Measurements from ENCODE around the gene NT5DC4. TPM values are rescaled to one million over a fixed set of nuclear protein-coding genes. Genes with fewer than 3 reads are reported as not detected.

Gene NT5DC4
- total RNA-seq = not detected

DNA sequence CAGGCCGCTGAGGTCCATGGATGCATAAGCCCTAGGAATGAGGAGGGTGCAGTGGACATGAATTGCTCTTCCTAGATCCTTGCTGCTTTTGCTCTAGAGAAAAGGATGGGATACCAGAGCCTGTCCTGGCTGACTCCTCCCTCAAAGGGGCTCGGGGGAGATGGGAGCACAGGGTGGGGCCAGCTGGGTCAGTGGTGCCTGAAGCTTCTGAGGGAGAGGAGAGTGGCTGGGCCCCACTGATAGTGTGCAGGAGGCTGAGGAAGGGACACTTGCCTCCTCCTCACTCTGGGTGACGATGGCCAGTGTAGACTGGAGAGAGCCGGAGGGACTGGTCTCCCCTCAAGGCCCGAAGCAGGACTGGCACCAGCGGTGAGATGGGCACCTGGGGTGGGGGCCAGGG lies at the start of gene NT5DC4:
TSS of gene NT5DC4 (plus strand) at position 236 of the 400 bp plus-strand sequence. CDS start at position 296, 60 bp downstream.
- H3K36me3 ChIP-seq = no peaks in the 10 kb centered on the region
- no peaks in the 10 kb centered on the region for H3K4me1 ChIP-seq
- no peak within 1 kb of the TSS for H3K4me3 ChIP-seq
- no peaks in the 10 kb centered on the region for H3K27me3 ChIP-seq
- 90% methylated on average over 6 of the region's 6 CpGs for whole genome bisulfite sequencing
- no peak for DNase-seq (ENCODE audit: extremely low spot score)
- TF ChIP-seq POLR2A (IDR thresholded peaks at IDR 0.05; ENCODE audit: low read depth) (no peak), EP300 (IDR thresholded peaks at IDR 0.05) (no peak), POLR2AphosphoS5 (IDR thresholded peaks at IDR 0.05) (no peak)
- TF ChIP-seq, protein P1, sequence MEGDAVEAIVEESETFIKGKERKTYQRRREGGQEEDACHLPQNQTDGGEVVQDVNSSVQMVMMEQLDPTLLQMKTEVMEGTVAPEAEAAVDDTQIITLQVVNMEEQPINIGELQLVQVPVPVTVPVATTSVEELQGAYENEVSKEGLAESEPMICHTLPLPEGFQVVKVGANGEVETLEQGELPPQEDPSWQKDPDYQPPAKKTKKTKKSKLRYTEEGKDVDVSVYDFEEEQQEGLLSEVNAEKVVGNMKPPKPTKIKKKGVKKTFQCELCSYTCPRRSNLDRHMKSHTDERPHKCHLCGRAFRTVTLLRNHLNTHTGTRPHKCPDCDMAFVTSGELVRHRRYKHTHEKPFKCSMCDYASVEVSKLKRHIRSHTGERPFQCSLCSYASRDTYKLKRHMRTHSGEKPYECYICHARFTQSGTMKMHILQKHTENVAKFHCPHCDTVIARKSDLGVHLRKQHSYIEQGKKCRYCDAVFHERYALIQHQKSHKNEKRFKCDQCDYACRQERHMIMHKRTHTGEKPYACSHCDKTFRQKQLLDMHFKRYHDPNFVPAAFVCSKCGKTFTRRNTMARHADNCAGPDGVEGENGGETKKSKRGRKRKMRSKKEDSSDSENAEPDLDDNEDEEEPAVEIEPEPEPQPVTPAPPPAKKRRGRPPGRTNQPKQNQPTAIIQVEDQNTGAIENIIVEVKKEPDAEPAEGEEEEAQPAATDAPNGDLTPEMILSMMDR (IDR thresholded peaks at IDR 0.05) = no peak
- H3K9me3 ChIP-seq = no peaks in the 10 kb centered on the region
- no peak within 1 kb of the TSS for H3K27ac ChIP-seq (replicated peaks in 1 of 4)
- intact Hi-C loops (cut with DNase I) = no loop called here

DNA sequence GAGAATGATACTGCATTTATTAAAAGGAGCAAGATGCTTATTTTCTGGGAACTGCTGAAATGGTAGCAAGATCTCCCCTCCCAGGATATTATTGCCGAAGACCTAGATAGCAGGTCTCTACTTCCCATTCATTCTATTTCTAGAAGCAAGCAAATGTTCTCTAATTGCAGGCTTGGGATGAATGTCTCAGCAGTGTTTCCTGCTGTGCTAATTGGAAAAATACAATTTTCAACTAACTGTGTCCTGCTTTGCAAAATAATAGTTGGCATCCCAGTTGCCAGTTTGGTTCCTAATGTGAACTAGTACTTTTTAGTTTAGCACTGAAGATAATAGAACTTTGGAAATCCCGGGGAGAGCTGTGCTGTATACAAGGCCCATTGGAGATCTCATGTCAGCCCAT lies 49.0 kb upstream of the NT5DC4 start:
- DNase-seq (ENCODE audit: extremely low spot score) = no peak
- Histone ChIP-seq H3K4me1 (peaks cover 0 to 4% (median 0%) of the 10 kb centered on the region in 4 donors), H3K27ac (replicated peaks in 1 of 4) (no peak overlapping the region), H3K27me3 (no peaks in the 10 kb centered on the region), H3K4me3 (no peak overlapping the region), H3K36me3 (no peaks in the 10 kb centered on the region), H3K9me3 (no peaks in the 10 kb centered on the region)
- intact Hi-C loops (cut with DNase I) = no loop called here
- TF ChIP-seq EP300 (IDR thresholded peaks at IDR 0.05) = no peak
- TF ChIP-seq, protein P1 (IDR thresholded peaks at IDR 0.05) = no peak
- TF ChIP-seq POLR2A (IDR thresholded peaks at IDR 0.05; ENCODE audit: low read depth) = no peak
- no peak for TF ChIP-seq POLR2AphosphoS5 (IDR thresholded peaks at IDR 0.05)
- 79% methylated on average over 2 of the region's 2 CpGs for WGBS

DNA sequence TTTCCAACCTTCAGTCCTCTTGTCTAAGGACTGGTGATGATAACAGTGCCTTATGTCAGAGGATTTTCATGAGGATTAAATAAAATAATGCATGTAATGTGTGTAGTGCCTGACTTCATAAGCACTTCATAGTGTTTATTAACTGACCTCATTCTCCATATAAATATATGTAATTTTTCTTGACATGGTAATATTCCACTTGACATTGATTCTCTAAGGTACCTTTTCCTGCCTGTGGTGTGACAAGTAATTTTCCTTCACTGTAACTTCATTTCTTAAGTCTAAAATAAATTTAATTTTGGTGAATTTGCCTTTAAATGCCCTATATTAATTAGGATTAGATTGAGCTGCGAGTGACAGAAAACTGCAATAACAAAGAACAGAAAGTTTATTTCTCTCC lies 47.8 kb upstream of the NT5DC4 start:
- intact Hi-C loops (cut with DNase I) = no loop called here

DNA sequence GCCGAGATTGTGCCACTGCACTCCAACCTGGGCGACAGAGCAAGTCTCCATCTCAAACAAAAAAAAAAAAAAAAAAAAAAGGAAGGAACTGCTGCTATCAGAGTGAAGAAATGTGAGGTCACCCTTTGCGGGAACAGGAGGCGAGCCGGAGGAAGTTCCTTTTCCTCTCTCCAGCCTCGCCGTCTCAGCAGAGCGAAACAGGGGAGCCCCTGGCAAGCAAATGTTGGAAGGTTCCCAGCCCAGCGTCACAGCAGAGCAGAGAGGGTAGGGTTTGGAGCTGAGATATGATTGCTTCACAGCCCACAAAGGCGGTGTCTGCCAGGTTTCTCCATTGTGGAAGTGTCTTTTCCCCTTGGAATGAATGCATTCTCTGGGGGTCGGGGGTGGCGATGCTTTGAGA lies 46.6 kb upstream of the NT5DC4 start:
- Histone ChIP-seq H3K9me3 (no peaks in the 10 kb centered on the region), H3K27me3 (no peaks in the 10 kb centered on the region), H3K27ac (replicated peaks in 1 of 4) (no peak overlapping the region), H3K4me3 (no peak overlapping the region), H3K4me1 (peaks cover 0 to 6% (median under 1%) of the 10 kb centered on the region in 4 donors), H3K36me3 (no peaks in the 10 kb centered on the region)
- WGBS = 61% methylated on average over 12 of the region's 12 CpGs
- intact Hi-C loops (cut with DNase I) = no loop called here
- no peak for DNase-seq (ENCODE audit: extremely low spot score)
- TF ChIP-seq EP300 (IDR thresholded peaks at IDR 0.05) (no peak), POLR2A (IDR thresholded peaks at IDR 0.05; ENCODE audit: low read depth) (no peak), POLR2AphosphoS5 (IDR thresholded peaks at IDR 0.05) (no peak)
- TF ChIP-seq, protein P1 (IDR thresholded peaks at IDR 0.05) = no peak

More for the DNA sequence above, 47.8 kb upstream of the NT5DC4 start:
- Histone ChIP-seq H3K27me3 (no peaks in the 10 kb centered on the region), H3K36me3 (no peaks in the 10 kb centered on the region), H3K4me3 (no peak overlapping the region), H3K27ac (replicated peaks in 1 of 4) (no peak overlapping the region), H3K9me3 (no peaks in the 10 kb centered on the region), H3K4me1 (peaks cover 0 to 4% (median 0%) of the 10 kb centered on the region in 4 donors)
- TF ChIP-seq, protein P1 (IDR thresholded peaks at IDR 0.05) = no peak
- TF ChIP-seq POLR2A (IDR thresholded peaks at IDR 0.05; ENCODE audit: low read depth) (no peak), POLR2AphosphoS5 (IDR thresholded peaks at IDR 0.05) (no peak), EP300 (IDR thresholded peaks at IDR 0.05) (no peak)
- DNase-seq (ENCODE audit: extremely low spot score) = no peak
- 96% methylated on average over 1 of the region's 1 CpG for WGBS

DNA sequence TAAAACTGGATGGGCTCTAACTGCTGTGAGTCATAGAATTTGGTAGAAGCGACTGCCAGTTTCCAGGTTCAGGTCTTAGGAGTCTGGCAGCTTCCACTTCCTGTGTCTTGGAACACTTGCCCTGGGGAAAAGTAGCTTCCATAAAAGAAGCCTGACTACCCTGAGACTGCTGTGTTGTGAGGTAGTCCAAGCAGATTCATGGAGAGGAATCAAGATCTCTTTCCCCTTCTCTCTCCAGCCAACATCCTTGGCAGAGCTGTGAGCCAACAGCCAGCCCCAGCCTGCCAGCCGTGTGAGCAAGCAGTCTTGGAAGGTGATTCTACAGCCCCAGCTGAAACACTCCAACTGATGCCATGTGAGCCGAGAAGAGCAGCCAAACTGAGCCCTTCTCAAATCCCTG lies 41.3 kb upstream of the NT5DC4 start:
- H3K4me1 ChIP-seq = peaks cover 0 to 22% (median 19%) of the 10 kb centered on the region in 4 donors
- peak overlapping the region in 3 of 4 donors; percentile 20 to 49 (median 34) for H3K27ac ChIP-seq (replicated peaks in 1 of 4)
- intact Hi-C loops (cut with DNase I) = no loop called here
- 33% methylated on average over 2 of the region's 3 CpGs for WGBS
- H3K27me3 ChIP-seq = no peaks in the 10 kb centered on the region
- H3K36me3 ChIP-seq = no peaks in the 10 kb centered on the region
- no peak overlapping the region for H3K4me3 ChIP-seq
- DNase-seq (ENCODE audit: extremely low spot score) = no peak
- TF ChIP-seq POLR2A (IDR thresholded peaks at IDR 0.05; ENCODE audit: low read depth) = no peak
- no peak for TF ChIP-seq POLR2AphosphoS5 (IDR thresholded peaks at IDR 0.05)
- TF ChIP-seq, protein P1 (IDR thresholded peaks at IDR 0.05) = no peak
- TF ChIP-seq EP300 (IDR thresholded peaks at IDR 0.05) = no peak
- H3K9me3 ChIP-seq = no peaks in the 10 kb centered on the region
